Measurements from ENCODE around the gene OCIAD1. TPM values are rescaled to one million over a fixed set of nuclear protein-coding genes. Genes with fewer than 3 reads are reported as not detected.
A peak's percentile ranks its signal among the peaks of the same experiment; 100 is the strongest.

The OCIAD1 gene
- total RNA-seq, 1 experiment from 2014 or later = 44.6 TPM

DNA sequence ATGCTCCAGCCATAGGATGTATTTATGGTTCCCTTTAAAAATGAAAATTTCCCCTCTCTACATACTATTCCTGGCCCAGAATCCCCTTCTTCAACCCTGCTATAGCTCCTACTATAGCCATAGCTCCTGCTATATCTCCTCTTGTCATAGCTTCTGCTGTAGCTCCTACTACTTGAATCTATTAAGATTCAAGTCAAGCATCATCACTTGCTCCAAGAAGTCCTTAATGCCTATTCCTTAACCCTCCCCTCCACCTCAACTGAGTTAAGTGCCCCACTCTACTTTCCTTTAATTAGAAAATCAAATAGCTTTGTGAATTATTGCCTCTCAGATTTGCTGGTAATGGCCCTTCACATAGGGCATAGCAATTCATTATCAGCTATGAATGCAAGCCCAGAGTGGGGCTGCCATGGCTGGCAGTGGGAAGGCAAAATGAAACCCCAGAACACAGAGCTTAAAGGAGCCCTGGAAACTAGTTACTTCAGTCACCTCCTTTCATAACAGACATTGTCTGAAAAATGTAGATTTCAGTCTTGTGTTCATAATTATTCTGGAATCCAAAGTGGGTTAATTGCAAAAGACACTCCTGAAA lies 60.2 kb downstream of the OCIAD1 start:
- no peak for DNase-seq (ENCODE audit: low spot score)

DNA sequence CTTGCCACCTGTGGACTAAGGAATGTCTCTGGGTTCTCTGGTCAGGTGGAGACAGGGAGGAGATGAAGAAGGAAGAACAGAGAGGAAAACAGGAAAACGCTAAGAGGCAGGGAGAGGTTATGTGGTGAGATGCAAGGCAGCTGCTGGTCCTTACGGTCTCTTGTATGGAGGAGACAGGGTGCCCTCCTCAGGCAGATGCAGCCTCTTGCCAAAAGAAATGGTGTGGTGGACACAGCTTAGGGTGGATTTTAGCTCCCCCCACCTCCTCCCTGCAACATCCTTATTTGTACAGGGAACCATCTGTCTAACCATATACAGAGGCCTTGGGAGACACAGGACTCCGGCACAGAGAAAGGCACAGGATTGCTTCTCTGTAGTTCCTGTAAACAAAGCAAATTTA lies 66.0 kb downstream of the OCIAD1 start:
- DNase-seq (ENCODE audit: low spot score) = no peak

DNA sequence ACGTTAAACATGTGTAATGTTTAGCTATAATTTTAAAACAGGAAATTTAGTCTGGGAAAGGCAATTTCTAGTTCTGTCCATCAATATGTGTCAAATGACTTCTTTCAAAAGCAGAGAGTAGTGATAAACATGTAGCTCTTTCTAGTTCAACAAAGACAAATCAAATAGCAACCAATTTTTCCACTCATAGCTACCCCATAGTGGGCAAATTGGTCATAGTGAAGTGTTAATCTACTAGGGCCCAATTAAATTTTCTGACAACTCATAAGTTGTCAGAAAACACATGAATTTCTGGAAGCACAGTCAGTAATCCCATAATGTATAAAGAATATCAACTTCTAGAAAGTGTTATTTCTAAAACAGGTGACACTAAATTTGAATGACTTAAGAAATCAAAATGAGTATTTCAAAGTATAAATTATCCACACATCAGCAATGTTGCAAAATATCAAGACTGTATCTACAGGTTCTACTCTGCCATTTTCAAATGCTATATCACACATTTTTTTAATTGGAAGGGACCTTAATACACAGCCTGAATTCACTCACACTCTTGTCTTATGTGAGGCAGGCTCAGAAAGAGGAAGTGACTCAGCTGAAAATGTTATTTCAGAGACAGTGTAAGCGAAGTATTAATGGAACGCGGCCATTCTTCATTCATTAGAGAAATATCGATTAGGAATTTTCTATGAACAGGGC lies 68.0 kb downstream of the OCIAD1 start:
- no peak for DNase-seq (ENCODE audit: low spot score)

DNA sequence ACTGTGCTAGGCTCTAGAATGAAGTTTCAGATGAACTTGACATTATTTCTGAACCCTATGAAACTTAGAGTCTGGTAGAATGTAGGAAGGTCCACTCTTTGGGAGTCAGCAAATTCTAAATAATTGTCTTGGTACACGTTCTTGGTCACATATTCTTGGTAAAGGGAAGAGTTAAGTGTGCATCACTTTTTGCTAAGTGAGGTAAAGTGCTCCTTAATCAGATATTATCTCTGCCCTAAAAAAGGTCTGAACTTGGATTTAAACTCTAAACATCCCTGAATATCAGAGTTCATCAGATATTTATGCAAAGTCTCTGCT lies 68.5 kb downstream of the OCIAD1 start:
- no peak for DNase-seq (ENCODE audit: low spot score)

DNA sequence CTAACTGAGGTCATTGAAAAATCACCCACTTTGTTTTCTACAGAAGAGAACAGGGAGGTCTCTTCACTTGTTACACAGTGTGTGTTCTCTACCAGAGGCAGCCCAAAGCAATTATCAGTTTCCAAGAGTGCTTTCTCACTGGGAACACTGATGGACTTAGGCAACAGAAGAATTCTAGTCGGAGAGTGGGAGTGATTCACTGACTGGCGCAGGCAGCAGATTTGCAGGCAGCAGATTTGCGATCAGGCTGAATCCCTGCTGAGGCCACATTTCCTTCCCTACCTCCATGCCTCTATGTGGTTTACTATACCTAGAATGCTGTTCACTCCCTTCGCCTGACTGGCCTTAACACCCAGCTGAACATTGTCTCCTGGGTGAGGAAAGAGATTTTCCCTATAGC lies 69.1 kb downstream of the OCIAD1 start:
- DNase-seq (ENCODE audit: low spot score) = no peak

DNA sequence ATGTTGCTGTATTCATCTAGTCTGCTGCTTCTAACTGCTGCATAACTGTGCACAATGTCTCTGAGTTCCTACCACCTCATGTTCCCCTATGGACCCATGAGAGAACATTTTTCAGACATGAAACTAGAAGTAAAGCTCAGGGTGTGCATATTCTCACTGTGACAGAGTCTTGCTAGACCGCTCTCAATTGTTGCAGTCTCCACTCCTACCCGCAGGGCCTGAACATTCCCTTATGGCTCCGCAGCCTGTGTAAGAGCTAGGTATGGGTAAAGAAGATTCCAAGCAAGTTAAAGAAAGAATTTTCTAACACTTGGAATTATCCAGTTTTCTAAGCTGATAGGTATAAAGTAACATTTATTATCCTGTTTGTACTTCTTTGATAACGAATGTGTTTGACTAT lies 70.3 kb downstream of the OCIAD1 start:
- DNase-seq (ENCODE audit: low spot score) = no peak

DNA sequence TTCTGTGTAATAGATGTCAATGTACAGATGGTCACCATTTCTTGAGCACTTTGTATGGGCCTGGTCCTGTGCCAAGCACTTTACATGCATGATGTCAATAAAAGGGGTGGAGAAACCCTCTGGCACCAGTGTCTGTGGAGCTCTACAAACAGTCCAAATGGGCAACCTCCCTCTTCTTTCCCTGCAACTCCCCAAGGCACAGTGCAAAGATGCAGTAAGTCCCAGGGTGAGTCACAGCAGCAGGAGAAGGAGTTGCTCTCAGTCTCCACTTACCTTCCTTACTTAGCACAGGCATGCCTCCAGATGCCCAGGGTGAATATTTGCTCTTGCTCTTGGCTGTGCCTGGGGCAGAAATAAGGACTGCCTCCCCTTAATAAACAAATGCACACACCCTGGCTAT lies 71.4 kb downstream of the OCIAD1 start:
- no peak for DNase-seq (ENCODE audit: low spot score)

DNA sequence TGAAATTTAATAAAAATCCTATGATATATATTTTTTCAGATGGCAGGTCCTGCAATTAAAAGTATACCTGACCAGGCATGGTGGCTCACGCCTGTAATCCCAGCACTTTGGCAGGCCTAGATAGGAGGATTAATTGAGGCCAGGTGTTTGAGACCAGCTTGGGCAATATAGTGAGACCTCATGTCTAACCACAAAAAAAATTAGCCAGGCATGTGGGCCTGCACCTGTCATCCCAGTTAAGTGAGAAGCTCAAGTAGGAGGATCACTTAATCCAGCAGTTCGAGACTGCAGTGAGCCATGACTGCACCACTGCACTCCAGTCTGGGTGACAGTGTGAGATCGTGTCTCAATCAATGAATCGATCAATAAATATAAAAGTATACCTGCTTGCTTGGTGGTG lies 73.2 kb downstream of the OCIAD1 start:
- no peak for DNase-seq (ENCODE audit: low spot score)

DNA sequence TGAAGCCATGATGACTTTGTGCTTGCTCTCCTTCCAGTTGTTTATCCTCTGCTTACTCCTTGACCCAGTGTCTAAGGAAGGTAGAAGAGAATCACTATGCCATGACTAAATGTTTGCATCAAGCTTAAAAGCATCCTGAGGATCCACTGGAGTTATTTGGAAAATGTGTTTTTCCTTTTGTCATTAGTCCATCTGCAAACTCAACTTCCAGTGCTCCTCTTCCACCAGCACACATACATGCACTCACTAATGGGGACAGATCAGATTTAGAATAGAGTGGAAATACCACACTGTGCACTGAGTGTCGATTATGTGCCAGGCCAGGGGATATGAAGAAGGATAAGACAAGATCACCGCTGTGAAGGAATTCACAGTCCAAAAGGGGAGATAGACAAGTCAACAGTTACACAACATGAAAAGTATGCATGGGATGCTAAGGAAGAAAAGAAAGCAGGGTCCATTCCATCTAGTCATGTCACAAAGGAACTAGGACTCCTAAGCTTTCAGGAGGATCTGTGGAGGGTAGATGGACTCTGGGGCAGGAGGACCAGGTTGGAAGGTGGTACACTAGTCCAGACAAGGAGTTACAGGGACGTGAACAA lies 73.8 kb downstream of the OCIAD1 start:
- DNase-seq (ENCODE audit: low spot score) = no peak

DNA sequence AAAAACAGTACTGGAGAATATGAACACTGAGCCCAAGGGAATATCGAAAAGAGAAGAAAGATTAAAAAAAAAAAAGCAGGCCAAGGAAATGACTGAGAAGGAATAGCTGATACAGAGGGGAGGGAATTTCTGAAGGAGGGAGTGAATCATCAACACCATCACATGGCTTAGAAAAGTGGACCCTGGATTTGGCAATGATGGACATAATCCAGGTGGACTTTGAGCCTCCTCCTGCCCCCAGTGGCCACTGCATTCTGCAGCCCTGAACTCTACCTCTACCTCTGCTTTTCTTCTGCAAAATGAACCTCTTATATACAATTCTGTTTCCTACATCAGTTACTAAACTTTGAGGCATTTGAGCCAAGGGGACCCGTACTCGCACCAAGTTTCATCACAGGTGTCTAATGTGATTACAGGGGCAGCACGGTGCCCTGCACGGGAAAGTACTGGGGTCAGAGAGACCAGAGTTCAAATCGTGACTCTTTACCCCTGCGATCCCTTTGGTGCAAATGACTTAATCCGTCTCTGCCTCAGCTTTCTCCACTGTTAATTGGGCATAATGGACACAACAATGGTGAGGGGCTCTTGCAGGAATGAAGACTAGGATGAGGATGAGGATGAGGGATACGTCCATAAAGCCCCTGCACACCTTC lies 74.6 kb downstream of the OCIAD1 start:
- peak; percentile 63 for DNase-seq (ENCODE audit: low spot score)

DNA sequence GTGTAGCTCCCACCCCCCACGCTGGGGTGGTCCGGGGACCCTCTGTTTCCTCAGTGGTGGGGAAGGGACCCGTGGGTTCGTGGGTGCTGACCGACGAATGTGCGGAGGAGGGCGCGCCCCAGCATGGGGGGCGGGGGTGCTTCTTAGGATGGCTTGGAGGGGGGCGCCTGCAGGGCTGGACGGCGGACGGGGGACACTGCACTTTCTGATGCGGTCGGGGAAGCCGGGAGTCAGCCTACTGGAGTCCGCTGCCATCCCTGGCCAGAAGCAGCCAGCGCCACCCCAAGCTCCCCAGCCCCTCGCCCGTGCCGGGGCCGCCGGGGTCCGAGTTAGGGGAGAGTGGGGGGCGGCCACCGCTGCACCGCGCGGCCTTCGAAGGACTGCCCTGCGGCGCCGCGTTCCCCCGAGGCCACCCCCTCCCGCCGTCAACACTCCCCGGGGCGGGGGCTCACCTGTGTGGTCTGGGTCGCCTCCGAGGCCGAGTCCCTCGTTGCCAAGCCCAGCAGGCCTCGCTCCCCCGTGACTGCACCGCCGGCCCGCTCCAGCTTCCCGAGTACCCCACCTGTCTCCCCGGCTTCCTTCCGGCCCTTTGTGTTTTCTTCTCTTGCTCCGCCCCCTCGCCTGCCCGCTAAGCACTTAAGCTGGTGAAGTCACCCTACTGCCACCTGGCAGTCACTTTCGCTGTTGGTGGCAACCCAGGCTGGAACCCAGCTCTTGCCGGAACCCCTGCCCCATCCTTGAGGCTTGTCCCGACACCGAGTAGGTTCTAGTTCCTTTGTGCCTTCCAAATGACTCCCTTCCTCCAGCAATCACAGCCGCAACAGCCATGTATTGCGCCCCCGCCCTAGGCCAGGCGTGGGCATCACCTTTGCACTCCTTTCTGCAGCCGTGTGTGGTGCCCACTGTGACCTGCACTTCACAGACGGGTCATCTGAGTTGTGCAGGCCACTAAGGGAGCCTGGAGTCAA lies 75.6 kb downstream of the OCIAD1 start, which contains the start of gene OCIAD2:
OCIAD2 (minus strand) TSS at position 569 of the 968 bp plus-strand sequence. CDS start 2,225 bp downstream, outside the sequence.
- peak; percentile 86 for DNase-seq (ENCODE audit: low spot score)

DNA sequence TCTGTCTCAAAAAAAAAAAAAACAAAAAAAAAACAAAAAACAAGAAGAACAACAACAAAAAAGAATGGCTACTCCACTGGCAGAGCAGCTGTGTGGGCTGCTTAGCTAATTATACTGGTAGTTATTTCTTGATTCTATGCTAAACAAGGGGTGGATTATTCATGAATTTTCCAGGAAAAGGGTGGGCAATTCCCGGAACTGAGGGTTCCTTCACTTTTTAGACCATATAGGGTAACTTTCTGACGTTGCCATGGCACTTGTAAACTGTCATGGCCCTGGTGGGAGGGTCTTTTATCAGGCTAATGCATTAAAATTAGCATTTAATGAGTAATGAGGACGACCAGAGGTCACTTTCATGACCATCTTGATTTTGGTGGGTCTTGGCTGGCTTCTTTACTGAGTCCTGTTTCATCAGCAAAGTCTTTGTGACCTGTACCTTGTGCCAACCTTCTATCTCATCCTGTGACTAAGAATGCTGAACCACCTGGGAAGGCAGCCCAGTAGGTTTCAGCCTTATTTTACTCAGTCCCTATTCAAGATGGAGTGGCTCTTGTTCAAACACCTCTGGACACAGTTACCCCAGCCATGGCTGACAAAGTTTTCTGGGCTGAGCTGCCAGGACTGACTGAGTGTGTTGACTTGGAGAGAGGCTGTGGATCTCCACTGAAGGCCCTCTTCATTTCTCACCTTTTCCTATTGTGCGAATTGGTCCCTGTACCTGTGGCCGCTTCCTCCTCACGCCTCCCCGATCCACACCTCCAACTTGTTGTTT lies 77.0 kb downstream of the OCIAD1 start:
- DNase-seq (ENCODE audit: low spot score) = no peak

DNA sequence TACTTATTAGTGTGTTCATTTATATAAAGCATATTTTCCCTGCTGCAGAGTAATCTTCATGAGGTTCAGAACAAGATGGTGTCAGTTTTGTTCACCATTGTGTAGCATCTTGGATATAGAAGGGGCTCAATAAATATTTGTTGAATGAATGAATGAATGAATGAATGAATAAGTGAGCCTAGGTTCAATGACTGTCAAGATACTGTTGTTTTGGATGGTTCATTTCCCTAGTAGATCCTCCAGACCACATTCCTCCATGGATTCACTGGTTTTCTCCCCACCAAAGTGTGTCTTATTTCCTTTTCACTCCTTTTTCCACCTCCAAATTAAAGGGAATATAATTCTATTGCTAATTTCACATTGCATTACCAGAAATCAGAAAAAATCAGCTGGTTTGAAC lies 77.8 kb downstream of the OCIAD1 start:
- no peak for DNase-seq (ENCODE audit: low spot score)

DNA sequence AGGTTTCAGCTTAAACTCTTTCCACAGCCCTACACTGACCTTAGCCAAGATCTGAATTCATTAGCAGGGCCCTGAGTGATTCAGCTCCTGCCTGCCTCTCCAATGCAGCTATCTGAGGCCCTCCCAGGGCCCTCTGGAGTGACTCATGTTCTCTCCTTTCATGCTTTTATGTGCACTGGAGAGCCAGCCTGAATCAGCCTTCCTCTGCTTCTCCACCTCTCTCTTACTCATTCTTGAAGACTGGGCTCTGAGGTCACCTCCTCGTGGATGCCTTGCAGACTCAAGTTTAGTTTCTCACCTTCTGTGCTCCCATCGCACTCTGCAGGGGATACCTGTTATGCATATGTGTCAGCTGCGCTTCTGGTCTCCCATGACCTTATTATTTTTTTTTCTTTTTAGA lies 78.8 kb downstream of the OCIAD1 start:
- DNase-seq (ENCODE audit: low spot score) = peak; percentile 78

DNA sequence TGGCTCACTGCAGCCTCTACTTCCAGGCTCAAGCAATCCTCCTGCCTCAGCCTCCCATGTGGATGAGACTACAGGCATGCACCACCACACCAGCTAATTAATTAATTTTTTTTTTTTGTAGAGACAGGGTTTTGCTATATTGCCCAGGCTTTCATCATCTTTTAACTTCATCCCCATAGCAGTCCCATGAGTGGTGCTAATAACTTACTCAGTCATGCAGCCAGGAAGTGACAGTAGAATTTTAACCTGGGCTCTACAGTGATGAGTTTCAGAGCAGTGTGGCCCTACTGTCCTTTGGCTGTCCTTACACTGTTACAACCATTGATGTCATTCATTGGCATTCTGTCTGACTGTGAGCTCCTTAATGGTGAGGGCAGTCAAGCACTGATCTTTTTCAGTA lies 79.6 kb downstream of the OCIAD1 start:
- no peak for DNase-seq (ENCODE audit: low spot score)

Other genes starting within 250 kb of the OCIAD1 start
- gene FRYL, start 50.8 kb upstream of the OCIAD1 start, total RNA-seq (2014; rRNA removed; shearing (Covaris generic)) = 36.4 and 40.8 TPM in 2 replicates
- gene OCIAD2, start 75.7 kb downstream of the OCIAD1 start, total RNA-seq (2014; rRNA removed; shearing (Covaris generic)) = 204 TPM in 2 replicates
- not detected in 2 replicates for gene CWH43, start 155.2 kb downstream of the OCIAD1 start, total RNA-seq (2014; rRNA removed; shearing (Covaris generic))